Measurements from ENCODE around the gene MIA2.

MIA2 gene

GRCh38 chr14:39233680-39234326 lies at the start of gene MIA2:
MIA2 (plus strand) TSS chr14:39233915; CDS start chr14:39234115, 200 bp downstream.
- H3K27me3 ChIP-seq (ENCODE audit: control insufficient read depth, low read length), result no peaks in the 10 kb centered on the region
- H3K4me3 ChIP-seq (ENCODE audit: low read length), result no peak within 1 kb of the TSS
- no peaks in the 10 kb centered on the region for H3F3A ChIP-seq (ENCODE audit: control insufficient read depth, insufficient read depth)
- no peaks in the 10 kb centered on the region for H3K36me3 ChIP-seq (ENCODE audit: control insufficient read depth, low read length)
- no peaks in the 10 kb centered on the region for H3K4me1 ChIP-seq (ENCODE audit: control insufficient read depth, low read length)
- no peak within 1 kb of the TSS for H3K27ac ChIP-seq (ENCODE audit: low read depth, low read length)
- H3K9me2 ChIP-seq (replicated peaks; ENCODE audit: control insufficient read depth, low read length), result no peaks in the 10 kb centered on the region
- TF ChIP-seq EZH2phosphoT487 (IDR thresholded peaks at IDR 0.05; ENCODE audit: borderline replicate concordance, low read length) (no peak), CTCF (IDR thresholded peaks at IDR 0.05; ENCODE audit: low read depth, low read length, poor library complexity, severe bottlenecking) (no peak)
- H3K79me2 ChIP-seq (ENCODE audit: control insufficient read depth, low read length), result no peaks in the 10 kb centered on the region
- H3K9me3 ChIP-seq (ENCODE audit: control insufficient read depth, insufficient read depth, low read length), result no peaks in the 10 kb centered on the region
- H3K4me2 ChIP-seq (ENCODE audit: low read length), result no peak within 1 kb of the TSS
- no peaks in the 10 kb centered on the region for H4K20me1 ChIP-seq (ENCODE audit: control insufficient read depth, insufficient read depth, low read depth, low read length)

DNA sequence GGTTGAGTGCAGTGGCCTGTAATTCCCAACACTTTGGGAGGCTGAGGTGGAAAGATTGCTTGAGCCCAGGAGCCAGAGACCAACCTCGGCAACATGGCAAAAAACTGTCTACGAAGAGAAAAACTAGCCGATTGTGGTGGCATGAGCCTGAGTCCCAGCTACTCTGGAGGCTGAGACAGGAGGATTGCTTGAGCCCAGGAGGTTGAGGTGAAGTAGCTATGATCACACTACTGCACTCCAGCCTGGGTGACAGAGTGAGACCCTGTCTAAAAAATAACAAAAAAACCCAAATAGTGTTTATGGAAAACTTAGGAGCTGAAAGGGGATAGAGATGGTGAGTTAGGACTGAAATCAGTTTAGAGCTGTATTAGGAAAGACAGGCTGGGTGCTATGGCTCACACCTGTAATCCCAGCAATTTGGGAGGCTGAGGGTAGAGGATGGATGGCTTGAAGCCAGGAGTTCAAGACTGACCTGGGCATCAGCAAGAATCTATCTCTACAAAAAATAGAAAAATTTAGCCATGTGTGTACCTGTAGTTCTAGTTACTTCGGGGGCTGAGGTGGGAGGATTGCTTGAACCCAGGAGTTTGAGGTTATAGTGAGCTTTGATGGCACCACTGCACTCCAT lies 49.0 kb upstream of the MIA2 start:
- peaks cover 12% of the 10 kb centered on the region for H3K4me1 ChIP-seq (ENCODE audit: control insufficient read depth, low read length)
- H3K4me3 ChIP-seq (ENCODE audit: low read length), result no peak overlapping the region
- no peak overlapping the region for H3K4me2 ChIP-seq (ENCODE audit: low read length)
- peaks cover 14% of the 10 kb centered on the region; the same call in 1 of the 2 replicates for H4K20me1 ChIP-seq (ENCODE audit: control insufficient read depth, insufficient read depth, low read depth, low read length)
- no peak overlapping the region for H3K27ac ChIP-seq (ENCODE audit: low read depth, low read length)
- no peak for TF ChIP-seq EZH2phosphoT487 (IDR thresholded peaks at IDR 0.05; ENCODE audit: borderline replicate concordance, low read length)
- no peak for TF ChIP-seq CTCF (IDR thresholded peaks at IDR 0.05; ENCODE audit: low read depth, low read length, poor library complexity, severe bottlenecking)
- H3K36me3 ChIP-seq (ENCODE audit: control insufficient read depth, low read length), result peaks cover 51% of the 10 kb centered on the region
- no peaks in the 10 kb centered on the region for H3K27me3 ChIP-seq (ENCODE audit: control insufficient read depth, low read length)
- no peaks in the 10 kb centered on the region for H3K9me2 ChIP-seq (replicated peaks; ENCODE audit: control insufficient read depth, low read length)
- no peaks in the 10 kb centered on the region for H3K9me3 ChIP-seq (ENCODE audit: control insufficient read depth, insufficient read depth, low read length)
- peaks cover 10% of the 10 kb centered on the region for H3K79me2 ChIP-seq (ENCODE audit: control insufficient read depth, low read length)
- peaks cover 73% of the 10 kb centered on the region for H3F3A ChIP-seq (ENCODE audit: control insufficient read depth, insufficient read depth)

- Histone ChIP-seq H3K9me3 (ENCODE audit: control insufficient read depth, insufficient read depth, low read length) (no peaks in the 10 kb centered on the region), H3K79me2 (ENCODE audit: control insufficient read depth, low read length) (peaks cover 10% of the 10 kb centered on the region), H3K4me2 (ENCODE audit: low read length) (no peak overlapping the region), H3K27me3 (ENCODE audit: control insufficient read depth, low read length) (no peaks in the 10 kb centered on the region), H3K4me3 (ENCODE audit: low read length) (no peak overlapping the region), H4K20me1 (ENCODE audit: control insufficient read depth, insufficient read depth, low read depth, low read length) (peaks cover 12% of the 10 kb centered on the region; the same call in 1 of the 2 replicates), H3K4me1 (ENCODE audit: control insufficient read depth, low read length) (peaks cover 5% of the 10 kb centered on the region), H3K27ac (ENCODE audit: low read depth, low read length) (no peak overlapping the region), H3K36me3 (ENCODE audit: control insufficient read depth, low read length) (peaks cover 44% of the 10 kb centered on the region), H3F3A (ENCODE audit: control insufficient read depth, insufficient read depth) (peaks cover 67% of the 10 kb centered on the region), H3K9me2 (replicated peaks; ENCODE audit: control insufficient read depth, low read length) (no peaks in the 10 kb centered on the region)
- no peak for TF ChIP-seq CTCF (IDR thresholded peaks at IDR 0.05; ENCODE audit: low read depth, low read length, poor library complexity, severe bottlenecking)
- TF ChIP-seq EZH2phosphoT487 (IDR thresholded peaks at IDR 0.05; ENCODE audit: borderline replicate concordance, low read length), result no peak
Measured at GRCh38 chr14:39185256-39186049, 48.3 kb upstream of the MIA2 start.
